ENCODE results near the gene PIK3CD. TPM values are rescaled to one million over a fixed set of nuclear protein-coding genes. Genes with fewer than 3 reads are reported as not detected.

Gene PIK3CD
- total and polyA plus RNA-seq, 2 experiments from 2014 or later: 6.6 to 32.1 TPM

DNA sequence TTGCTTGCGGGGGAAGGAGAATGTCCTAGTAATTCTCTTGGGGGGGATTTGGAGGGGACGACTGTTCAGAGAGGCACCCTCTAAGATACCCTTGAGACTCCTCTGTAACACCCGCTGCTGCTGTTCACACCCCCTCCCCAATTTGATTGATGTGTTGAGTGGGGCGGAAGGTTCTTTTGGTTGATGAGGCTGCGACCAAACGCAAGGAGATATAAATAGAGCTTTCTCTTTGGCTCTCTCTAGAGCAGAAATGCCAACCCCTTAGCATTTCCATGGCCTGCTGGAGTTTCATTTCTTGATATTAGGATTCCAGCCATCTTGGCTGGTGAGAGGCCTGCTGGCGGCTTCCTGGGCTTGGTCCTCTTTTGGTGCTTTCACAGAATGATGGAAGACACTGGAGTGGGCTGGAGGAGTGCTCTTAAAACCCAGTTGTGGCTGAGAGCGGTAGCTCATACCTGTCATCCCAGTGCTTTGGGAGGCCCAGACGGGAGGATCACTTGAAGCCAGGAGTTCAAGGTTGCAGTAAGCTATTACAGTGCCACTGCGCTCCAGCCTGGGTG lies 2.0 kb downstream of the PIK3CD start (continued):
- TF ChIP-seq, protein P1, sequence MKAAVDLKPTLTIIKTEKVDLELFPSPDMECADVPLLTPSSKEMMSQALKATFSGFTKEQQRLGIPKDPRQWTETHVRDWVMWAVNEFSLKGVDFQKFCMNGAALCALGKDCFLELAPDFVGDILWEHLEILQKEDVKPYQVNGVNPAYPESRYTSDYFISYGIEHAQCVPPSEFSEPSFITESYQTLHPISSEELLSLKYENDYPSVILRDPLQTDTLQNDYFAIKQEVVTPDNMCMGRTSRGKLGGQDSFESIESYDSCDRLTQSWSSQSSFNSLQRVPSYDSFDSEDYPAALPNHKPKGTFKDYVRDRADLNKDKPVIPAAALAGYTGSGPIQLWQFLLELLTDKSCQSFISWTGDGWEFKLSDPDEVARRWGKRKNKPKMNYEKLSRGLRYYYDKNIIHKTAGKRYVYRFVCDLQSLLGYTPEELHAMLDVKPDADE (IDR thresholded peaks at IDR 0.05): no peak

DNA sequence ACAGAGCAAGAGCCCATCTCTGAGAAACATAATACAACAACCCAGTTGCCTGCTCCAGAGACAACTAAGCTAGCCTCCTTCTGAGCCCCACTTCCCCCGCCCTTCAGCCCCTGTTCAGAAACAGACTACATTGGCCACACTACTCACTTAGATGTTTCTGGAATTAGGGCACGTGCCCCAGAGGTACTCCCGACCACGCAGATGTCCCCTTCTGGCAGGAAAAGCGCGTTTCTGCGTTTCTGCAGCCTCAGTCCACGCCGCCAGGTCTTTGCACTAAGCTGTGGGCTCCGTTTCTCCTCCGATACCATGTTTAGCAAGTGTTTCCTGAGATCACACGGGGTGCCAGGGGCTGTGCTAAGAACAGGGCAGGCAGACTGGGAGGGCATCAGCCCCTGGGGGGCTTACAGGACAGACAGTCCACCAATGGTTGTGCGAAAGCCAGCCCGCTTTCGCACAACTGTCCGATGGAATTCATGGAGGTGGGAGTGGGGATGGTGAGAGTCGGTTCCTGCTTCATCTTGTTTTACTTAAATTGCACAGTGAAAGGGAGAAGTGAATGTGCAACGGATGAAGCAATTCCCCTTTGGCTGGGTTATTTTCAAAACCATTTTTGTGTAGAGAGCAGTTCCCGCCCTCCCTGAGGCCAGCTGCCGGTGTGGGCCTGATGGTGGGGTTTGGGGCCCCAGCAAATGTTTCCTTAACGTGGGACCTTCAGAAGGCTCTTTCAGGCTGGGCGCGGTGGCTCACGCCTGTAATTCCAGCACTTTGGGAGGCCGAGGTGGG lies 2.7 kb downstream of the PIK3CD start:
- no peaks in the 10 kb centered on the region for H4K20me1 ChIP-seq (replicated peaks; ENCODE audit: insufficient read depth)
- peaks cover 2% of the 10 kb centered on the region; the same call in 1 of the 3 replicates for H3K9me3 Mint-ChIP-seq
- H3K4me2 ChIP-seq: no peak overlapping the region
- DNase-seq (ENCODE audit: low spot score) (no peak), ATAC-seq (no peak)
- H3K4me3 ChIP-seq: no peak overlapping the region
- H2AFZ ChIP-seq: no peak overlapping the region
- no peaks in the 10 kb centered on the region for H3K9me2 ChIP-seq (ENCODE audit: insufficient read depth)
- no peaks in the 10 kb centered on the region for H3K36me3 ChIP-seq (ENCODE audit: insufficient read depth)
- no peak for TF ChIP-seq ZNF331 (CRISPR knock-in tag; IDR thresholded peaks at IDR 0.05; ENCODE audit: low read depth)
- TF ChIP-seq POLR2AphosphoS5 (IDR thresholded peaks at IDR 0.05; ENCODE audit: low read depth): no peak
- no peak for TF ChIP-seq EZH2phosphoT487 (IDR thresholded peaks at IDR 0.05; ENCODE audit: unreplicated experiment)
- TF ChIP-seq CTCF (conservative IDR thresholded peaks at IDR 0.05; ENCODE audit: low read depth in 2 of 2): no peak
- TF ChIP-seq CREB1 (CRISPR knock-in tag; IDR thresholded peaks at IDR 0.05; ENCODE audit: low read depth): no peak
- no peak for TF ChIP-seq EZH2 (IDR thresholded peaks at IDR 0.05; ENCODE audit: low read depth, unreplicated experiment)
- TF ChIP-seq, protein P1 (IDR thresholded peaks at IDR 0.05): no peak
- TF ChIP-seq, protein P2, sequence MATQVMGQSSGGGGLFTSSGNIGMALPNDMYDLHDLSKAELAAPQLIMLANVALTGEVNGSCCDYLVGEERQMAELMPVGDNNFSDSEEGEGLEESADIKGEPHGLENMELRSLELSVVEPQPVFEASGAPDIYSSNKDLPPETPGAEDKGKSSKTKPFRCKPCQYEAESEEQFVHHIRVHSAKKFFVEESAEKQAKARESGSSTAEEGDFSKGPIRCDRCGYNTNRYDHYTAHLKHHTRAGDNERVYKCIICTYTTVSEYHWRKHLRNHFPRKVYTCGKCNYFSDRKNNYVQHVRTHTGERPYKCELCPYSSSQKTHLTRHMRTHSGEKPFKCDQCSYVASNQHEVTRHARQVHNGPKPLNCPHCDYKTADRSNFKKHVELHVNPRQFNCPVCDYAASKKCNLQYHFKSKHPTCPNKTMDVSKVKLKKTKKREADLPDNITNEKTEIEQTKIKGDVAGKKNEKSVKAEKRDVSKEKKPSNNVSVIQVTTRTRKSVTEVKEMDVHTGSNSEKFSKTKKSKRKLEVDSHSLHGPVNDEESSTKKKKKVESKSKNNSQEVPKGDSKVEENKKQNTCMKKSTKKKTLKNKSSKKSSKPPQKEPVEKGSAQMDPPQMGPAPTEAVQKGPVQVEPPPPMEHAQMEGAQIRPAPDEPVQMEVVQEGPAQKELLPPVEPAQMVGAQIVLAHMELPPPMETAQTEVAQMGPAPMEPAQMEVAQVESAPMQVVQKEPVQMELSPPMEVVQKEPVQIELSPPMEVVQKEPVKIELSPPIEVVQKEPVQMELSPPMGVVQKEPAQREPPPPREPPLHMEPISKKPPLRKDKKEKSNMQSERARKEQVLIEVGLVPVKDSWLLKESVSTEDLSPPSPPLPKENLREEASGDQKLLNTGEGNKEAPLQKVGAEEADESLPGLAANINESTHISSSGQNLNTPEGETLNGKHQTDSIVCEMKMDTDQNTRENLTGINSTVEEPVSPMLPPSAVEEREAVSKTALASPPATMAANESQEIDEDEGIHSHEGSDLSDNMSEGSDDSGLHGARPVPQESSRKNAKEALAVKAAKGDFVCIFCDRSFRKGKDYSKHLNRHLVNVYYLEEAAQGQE (IDR thresholded peaks at IDR 0.05; ENCODE audit: unreplicated experiment): no peak
- H3K4me1 Mint-ChIP-seq: peaks cover 25% of the 10 kb centered on the region
- H3K27me3 Mint-ChIP-seq (ENCODE audit: insufficient read depth, low read depth, poor library complexity): peaks cover 41% of the 10 kb centered on the region
- no peaks in the 10 kb centered on the region for H3K79me2 ChIP-seq (replicated peaks; ENCODE audit: insufficient read depth)
- no peak overlapping the region for H3K27ac ChIP-seq (ENCODE audit: low read depth)
- H3K27me3 ChIP-seq (ENCODE audit: insufficient read depth): peaks cover 44% of the 10 kb centered on the region
- H3K4me1 ChIP-seq (ENCODE audit: insufficient read depth): peaks cover 7% of the 10 kb centered on the region
- H3F3A ChIP-seq (replicated peaks; ENCODE audit: low read depth): peaks cover 11% of the 10 kb centered on the region
- no peak overlapping the region for H3K4me3 Mint-ChIP-seq
- H3K36me3 Mint-ChIP-seq (ENCODE audit: low read depth): no peaks in the 10 kb centered on the region
- no peak overlapping the region for H3K27ac Mint-ChIP-seq
